DND-41 (cell line): Measurements from ENCODE around the gene NFIA.

Source experiments
- EZH2 ChIP-seq: IDR thresholded peaks from 3 replicates; pipeline ENCODE4 v1.6.1; 2012; ENCODE audit warnings: borderline replicate concordance, low read depth, mild to moderate bottlenecking, moderate library complexity, low read length, inconsistent platforms; ENCODE audit not compliant: severe bottlenecking
- TF ChIP-seq, protein P1 (sequence below): IDR thresholded peaks from 2 replicates; pipeline ENCODE4 v1.5.1; 2012; ENCODE audit warnings: borderline replicate concordance, low read length, moderate library complexity, mild to moderate bottlenecking; ENCODE audit not compliant: poor library complexity, severe bottlenecking; ENCODE audit errors: extremely low read depth

DNA sequence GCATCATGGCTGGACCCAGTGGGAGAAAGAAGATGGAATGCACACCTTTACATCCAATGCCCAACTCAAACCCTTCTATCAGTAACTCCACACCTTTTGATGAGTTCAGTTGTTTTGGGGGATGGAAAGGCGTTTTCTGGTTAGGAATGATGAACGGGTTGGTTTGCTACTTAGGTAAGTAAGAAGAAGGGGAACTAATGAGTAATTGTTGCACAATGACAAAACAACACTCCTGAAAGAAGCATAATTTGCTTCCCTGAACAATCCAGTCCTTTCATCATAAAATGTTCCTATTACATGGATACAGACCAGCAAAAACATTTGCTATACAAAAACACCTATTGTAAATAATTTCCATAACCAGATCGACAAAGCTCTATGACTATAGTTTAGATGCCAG lies 35.9 kb upstream of the NFIA start:
- TF ChIP-seq, protein P1, sequence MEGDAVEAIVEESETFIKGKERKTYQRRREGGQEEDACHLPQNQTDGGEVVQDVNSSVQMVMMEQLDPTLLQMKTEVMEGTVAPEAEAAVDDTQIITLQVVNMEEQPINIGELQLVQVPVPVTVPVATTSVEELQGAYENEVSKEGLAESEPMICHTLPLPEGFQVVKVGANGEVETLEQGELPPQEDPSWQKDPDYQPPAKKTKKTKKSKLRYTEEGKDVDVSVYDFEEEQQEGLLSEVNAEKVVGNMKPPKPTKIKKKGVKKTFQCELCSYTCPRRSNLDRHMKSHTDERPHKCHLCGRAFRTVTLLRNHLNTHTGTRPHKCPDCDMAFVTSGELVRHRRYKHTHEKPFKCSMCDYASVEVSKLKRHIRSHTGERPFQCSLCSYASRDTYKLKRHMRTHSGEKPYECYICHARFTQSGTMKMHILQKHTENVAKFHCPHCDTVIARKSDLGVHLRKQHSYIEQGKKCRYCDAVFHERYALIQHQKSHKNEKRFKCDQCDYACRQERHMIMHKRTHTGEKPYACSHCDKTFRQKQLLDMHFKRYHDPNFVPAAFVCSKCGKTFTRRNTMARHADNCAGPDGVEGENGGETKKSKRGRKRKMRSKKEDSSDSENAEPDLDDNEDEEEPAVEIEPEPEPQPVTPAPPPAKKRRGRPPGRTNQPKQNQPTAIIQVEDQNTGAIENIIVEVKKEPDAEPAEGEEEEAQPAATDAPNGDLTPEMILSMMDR, result no peak
- no peak for TF ChIP-seq EZH2
